ENCODE measurements around the gene NAPG.
"Not testable (repeated sequence)": the region's sequence is repeated elsewhere in the genome, so short reads cannot be mapped to it uniquely, and the experiment has no call there.

NAPG gene

GRCh38 chr18:10514601-10515000 is 11.2 kb upstream of the NAPG start:
- no peak for DNase-seq (ENCODE audit: low spot score)

GRCh38 chr18:10515456-10515855 is 10.4 kb upstream of the NAPG start:
- no peak for DNase-seq (ENCODE audit: low spot score)

- no peak for DNase-seq (ENCODE audit: low spot score)
Measured at GRCh38 chr18:10516078-10516477, 9.7 kb upstream of the NAPG start.

DNA sequence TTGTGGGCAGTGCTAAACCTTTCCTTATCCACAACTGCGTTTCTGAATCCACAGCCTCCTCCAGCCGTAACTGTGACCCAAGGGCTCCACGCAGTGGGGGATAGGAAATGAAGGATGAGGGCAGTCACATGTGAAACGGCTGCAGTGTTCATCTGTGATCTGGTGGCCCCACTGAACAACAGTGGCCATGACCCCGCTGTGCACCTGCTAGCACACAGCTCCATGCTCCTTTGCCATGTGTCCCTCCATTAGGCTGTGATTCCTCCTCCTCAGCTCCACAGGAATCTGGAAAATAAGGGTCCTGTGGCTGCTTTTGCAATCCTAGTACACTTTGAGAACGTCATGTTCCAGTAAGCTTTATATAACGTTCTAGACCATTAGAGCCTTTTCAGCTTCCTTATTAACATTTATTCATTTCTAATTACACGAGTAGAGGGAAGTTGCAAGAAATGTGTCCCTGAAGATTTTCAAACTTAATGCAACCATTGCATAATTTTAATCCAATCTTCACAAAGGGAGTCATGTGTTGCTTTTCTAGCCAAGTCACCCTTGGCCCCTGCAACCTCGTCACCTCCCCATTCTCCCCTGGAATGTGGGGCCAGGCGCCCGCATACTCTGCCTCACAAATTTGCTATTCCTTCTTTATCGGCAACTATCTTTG is 7.1 kb upstream of the NAPG start:
- no peak for DNase-seq (ENCODE audit: low spot score)

GRCh38 chr18:10519366-10519765 is 6.5 kb upstream of the NAPG start:
- no peak for DNase-seq (ENCODE audit: low spot score)

- peak; percentile 90 for DNase-seq (ENCODE audit: low spot score)
Measured at GRCh38 chr18:10519999-10520935, 5.6 kb upstream of the NAPG start.

DNA sequence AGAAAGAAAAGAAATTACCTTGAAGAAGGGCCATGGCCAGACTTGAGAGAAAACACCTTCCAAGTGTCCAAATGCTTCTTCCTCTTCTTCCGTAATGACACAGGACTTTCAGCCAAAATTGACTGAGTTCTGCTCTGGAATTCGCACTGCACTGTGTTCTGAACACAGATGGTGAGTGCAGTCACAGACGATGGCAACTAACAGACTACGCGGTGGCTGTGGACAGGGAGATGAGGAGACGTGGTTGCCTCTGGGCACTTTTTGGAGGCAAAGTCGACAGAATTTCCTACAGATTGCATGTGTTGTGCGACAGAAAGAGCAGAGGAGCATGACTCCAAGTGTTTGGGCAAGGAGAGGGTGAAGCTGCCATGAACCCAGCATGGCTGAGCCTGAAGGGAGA is 4.3 kb upstream of the NAPG start:
- no peak for DNase-seq (ENCODE audit: low spot score)

DNA sequence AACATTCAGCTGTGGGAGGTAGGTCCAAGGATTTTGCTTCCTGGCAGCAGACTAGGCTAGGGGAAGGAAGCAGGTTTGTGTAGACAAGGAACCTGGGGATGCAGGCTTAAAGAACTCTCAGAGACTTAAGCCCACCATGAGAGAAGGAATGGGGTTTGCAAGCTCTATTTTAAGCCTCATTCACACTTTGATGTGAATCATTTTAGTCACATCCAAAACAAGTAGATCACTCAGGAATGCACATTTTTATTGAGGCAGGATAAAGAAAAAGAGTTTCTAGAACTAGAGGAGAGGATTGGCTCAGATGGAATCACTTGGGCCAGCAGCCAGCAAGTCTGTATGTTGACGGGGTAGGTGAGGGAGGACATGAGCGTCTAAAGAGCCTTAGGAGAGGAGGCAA is 3.3 kb upstream of the NAPG start:
- no peak for DNase-seq (ENCODE audit: low spot score)

GRCh38 chr18:10523544-10523943 is 2.3 kb upstream of the NAPG start:
- DNase-seq (ENCODE audit: low spot score), result no peak

DNA sequence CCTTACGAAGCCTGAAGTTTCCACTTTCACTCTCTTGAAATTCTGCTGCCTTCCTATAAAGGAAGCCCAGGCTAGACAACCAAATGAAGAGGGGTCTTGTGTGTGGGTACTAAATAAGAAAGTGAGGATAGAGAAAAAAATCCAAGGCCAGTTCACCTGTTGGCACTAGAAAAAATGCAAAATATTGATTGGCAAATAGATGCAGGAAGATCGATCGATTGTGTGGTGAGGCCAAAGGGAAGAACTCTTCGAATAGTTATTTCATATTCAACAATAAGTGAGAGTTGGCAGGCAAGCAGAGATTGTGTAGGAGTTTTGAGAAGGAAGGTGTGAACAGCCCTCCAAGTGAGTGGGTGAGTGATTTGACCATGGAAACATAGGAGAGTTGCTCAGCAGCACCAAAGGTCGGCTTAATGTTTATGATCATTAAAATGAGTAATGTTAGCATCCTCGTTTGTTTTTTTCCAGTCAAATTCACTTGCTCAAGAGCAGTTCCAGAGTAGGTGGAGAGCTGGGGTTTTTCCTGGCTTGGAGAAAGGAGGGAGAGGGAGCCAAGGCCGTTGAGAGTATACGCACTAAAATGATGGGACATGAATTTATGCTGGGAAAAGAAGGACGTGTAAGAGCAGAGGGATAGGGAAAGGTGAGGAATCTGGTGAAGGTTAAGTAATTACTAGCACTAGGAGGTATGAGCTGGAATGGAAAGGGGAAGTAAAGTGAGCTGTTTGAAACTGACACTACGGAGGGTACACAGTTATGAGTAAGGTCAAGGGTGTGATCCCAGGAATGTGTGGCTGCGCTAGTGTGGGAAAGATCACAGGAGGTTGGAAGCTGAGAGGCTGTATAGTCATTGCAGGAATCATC is 1.1 kb upstream of the NAPG start:
- peak; percentile 31 for DNase-seq (ENCODE audit: low spot score)

DNA sequence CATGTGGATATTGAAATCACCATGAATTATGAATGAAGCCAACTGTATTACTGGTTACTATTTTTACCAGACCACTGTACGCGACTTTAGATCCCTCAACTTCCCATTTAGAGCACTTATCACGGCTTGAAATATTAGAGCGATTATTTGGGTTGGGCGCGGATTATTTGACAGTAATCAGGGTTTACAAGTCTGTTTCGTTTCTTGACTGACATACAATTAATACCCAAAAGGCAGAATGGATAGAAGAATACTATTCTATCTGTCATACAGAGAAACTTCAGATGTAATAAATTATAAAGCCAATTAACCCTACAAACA is 496 bp upstream of the NAPG start:
- DNase-seq (ENCODE audit: low spot score), result no peak

DNA sequence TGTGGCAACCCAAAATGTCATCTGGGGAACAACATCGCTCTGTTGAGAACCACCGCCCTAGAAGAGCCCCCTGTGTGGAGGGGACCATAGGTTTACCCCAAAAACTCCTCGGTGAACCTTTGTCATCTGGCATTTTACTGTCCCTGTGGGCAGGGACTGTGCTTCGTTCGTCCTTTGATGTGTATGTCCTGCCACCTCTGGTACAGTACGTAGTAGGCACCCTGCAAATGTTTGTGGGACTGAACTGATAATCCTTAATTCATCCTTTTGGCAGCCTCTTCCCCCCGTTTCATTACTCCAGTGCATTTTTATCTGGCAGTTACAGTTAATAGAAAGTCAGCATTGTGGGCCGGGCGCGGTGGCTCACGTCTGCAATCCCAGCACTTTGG is 728 bp downstream of the NAPG start:
- DNase-seq (ENCODE audit: low spot score), result no peak

DNA sequence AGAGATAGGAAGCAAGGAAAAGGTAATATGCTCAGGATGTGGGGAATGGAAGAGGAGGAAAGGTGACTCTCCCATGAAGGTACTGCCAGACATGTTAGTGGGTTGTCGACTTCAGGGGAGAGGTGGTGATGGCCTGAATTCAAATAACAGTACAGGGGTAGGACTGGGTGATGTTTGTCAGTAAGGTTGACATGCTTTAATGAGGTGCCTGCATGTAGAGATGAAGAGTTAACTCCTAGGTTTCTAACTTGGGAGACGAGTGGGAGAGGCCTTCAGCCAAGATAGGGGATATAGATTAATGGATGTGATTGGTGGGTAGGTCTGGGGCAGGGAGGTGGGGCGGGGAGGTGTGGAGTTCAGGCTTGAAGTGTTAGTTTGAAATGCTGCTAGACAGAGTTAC is 2.6 kb downstream of the NAPG start:
- no peak for DNase-seq (ENCODE audit: low spot score)

- no peak for DNase-seq (ENCODE audit: low spot score)
Measured at GRCh38 chr18:10530002-10530401, 4.2 kb downstream of the NAPG start.

DNA sequence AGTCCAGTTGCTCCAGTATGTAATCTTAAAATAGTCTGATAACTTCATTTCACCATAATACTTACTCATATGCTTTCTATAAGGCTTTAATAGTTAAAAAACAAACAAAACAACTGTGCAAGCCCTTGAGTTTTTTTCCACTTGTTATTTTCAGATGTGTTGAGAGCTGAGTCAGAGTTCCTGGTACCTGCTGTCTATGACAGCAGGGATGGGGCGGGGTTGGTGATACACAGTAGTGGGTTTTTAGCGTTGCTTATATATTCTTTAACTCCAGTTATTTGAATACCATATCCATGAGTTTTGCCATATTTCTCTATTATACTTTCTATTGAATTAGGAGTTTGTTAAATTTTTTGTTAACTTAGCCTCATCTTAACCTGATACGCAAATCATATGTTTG is 5.0 kb downstream of the NAPG start:
- DNase-seq (ENCODE audit: low spot score), result no peak

GRCh38 chr18:10533111-10533510 is 7.3 kb downstream of the NAPG start:
- no peak for DNase-seq (ENCODE audit: low spot score)

- DNase-seq (ENCODE audit: low spot score), result no peak
Measured at GRCh38 chr18:10536280-10536679, 10.5 kb downstream of the NAPG start.

DNA sequence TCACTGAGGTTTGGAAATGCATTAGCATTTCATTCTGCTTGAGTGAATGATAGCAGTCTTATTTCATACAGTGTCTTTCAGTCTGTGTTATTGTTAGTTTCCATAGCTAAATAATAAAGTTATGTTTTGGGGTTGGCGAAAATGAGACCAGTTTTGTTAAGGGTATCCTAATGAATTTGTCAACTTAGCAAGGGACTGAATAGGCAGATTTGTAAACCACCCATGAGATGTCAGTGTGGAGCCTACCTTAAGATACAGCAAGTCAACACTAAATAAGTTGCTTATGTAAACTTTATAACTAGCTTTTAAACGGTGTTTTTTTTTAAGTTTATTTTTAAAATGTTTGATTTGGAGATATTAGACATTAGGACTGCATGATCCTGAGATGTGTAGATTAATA is 11.9 kb downstream of the NAPG start:
- DNase-seq (ENCODE audit: low spot score), result no peak

DNA sequence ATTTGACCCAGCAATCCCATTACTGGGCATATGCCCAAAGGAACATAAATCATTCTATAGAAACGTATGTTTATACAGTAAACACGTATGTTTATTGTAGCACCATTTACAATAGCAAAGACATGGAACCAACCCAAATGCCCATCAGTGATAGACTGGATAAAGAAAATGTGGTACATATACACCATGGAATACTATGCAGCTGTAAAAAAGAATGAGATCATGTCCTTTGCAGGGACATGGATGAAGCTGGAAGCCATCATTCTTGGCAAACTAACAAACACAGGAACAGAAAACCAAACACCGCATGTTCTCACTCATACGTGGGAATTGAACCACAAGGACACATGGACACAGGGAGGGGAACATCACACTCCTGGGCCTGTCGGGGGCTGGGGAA is 13.3 kb downstream of the NAPG start:
- DNase-seq (ENCODE audit: low spot score), result not testable (repeated sequence)

DNA sequence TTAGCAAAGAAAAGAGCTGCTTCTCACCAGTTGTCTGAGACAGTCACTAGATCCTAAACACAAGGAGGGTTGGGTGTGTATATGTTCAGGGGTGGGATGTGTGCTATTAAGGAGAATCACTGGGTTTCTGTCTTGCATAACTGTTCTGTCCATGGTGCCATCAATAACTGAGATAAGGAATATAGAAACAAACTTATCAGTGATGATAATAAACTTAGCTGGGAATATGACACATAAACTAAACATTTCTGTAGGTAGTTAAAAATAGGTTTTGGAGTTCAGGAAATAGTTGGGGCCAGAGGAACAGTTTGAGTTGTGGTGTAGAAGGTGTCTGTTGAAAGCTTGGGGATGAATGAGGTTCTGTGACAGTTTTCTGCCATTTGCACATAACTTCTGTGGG is 17.4 kb downstream of the NAPG start:
- DNase-seq (ENCODE audit: low spot score), result no peak

DNA sequence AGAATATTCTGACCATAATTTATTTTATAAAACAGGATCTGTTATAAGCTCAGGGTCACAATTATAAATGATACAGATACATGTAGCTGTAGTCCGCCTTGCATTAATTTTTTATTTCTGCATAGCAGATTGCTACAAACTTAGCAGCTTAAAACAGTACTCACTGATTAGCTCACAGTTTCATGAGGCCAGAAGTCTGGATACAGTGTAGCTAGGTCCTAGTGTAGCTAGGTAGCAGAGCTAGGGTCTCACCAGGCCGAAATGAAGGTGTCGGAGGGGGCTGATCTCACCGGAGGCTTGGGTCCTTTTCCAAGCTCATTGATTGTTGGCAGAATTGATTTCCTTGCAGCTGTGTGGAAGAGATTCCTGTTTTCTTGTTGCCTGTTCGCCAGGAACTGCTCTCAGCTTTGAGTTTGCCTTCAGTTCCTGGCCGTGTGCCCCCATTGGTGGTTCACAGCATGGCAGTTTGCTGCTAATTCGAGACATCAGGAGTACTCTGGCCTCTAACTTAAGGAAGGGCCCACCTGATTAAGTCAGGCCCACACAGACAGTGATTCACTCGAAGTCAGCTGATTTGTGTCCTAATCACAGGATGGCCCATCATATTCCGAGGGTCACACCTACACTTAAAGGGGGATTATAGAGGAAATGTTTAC is 18.4 kb downstream of the NAPG start:
- DNase-seq (ENCODE audit: low spot score), result no peak

DNA sequence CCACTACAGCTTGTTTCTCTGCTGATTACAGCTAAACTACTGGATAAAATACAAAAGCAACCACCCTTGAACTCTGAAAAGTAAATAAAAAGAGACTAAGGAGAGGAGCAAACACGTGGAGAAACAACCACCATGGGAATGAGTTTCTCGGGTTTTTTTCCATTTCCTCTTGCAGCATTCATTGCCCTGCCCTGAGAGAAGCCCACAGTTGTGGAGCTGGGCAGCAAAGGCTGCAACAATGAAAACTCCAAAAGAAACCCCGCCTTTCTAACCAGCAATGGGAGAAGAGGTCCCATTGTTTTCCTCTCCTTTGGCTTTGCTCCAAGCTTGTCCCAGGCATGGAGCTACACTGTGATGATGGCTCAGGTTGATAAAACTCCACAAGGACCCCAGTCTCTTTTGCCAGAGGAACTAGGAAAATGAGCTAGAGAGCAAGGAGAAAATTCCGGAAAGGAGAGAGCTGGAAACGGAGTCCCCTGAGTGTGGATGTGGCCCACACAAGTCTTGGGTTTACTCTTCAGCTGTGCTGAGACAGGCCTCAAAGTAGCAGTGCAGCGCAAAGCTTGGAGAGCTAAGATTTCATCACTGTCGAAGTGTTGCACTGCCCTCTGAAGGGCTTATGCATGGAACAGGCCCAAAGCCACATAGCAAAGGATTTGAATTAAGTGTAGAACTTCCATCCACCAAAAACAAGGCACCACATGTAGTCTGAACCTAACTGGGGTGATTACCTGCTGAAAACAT is 20.9 kb downstream of the NAPG start:
- no peak for DNase-seq (ENCODE audit: low spot score)

Measured in NAMALWA (cell line).